ENCODE data around the gene BUB3. TPM values are rescaled to one million over a fixed set of nuclear protein-coding genes. Genes with fewer than 3 reads are reported as not detected.

The BUB3 gene
- total and polyA plus RNA-seq, 2 of the 8 experiments (the other 6 are each of a cell fraction or from before 2014, with no cell fraction given), result 183 to 207 TPM

- FAIRE-seq (no peak), DNase-seq (ENCODE audit: low read depth in 1 of 2, low spot score in 2 of 2) (no peak)
- Histone ChIP-seq H2BK20ac (ENCODE audit: low read length) (no peak overlapping the region), H3K9ac (replicated peaks in 1 of 4; ENCODE audit: extremely low read depth in 1 of 4, low read depth in 3 of 4, low read length in 3 of 4) (no peak overlapping the region), H3K4me3 (ENCODE audit: extremely low read depth in 1 of 4, insufficient read depth in 2 of 4, low read depth in 3 of 4, low read length in 4 of 4) (no peak overlapping the region), H3K18ac (ENCODE audit: extremely low read depth, low read length) (no peak overlapping the region), H3K9me3 (ENCODE audit: insufficient read depth in 2 of 2, low read depth in 1 of 2, low read length in 1 of 2) (no peaks in the 10 kb centered on the region), H3K23ac (ENCODE audit: insufficient read length) (no peak overlapping the region), H4K20me1 (replicated peaks in 1 of 2; ENCODE audit: control insufficient read depth in 1 of 2, insufficient read depth in 2 of 2, low read length in 2 of 2) (peaks cover 5 to 14% of the 10 kb centered on the region in 2 experiments), H3K56ac (replicated peaks; ENCODE audit: insufficient read length, low read depth, low read length) (no peak overlapping the region), H2BK12ac (ENCODE audit: low read depth, low read length) (no peak overlapping the region), H2BK5ac (ENCODE audit: low read depth, low read length) (no peak overlapping the region), H3K4ac (replicated peaks; ENCODE audit: insufficient read length, low read depth, low read length) (no peak overlapping the region), H2BK120ac (replicated peaks; ENCODE audit: low read depth, low read length) (no peak overlapping the region), H3K4me1 (replicated peaks in 1 of 4; ENCODE audit: control insufficient read depth in 3 of 4, insufficient read depth in 4 of 4, low read length in 3 of 4) (no peaks in the 10 kb centered on the region), H3K4me2 (ENCODE audit: insufficient read depth in 1 of 2, low read depth in 2 of 2, low read length in 2 of 2) (no peak overlapping the region), H3K36me3 (ENCODE audit: control insufficient read depth in 2 of 4, insufficient read depth in 4 of 4, low read length in 3 of 4) (peaks cover 16 to 67% (median 42%) of the 10 kb centered on the region in 4 experiments; a peak in 7 of 8 replicates), H2BK15ac (ENCODE audit: low read length) (no peak overlapping the region), H3K23me2 (ENCODE audit: low read depth, low read length) (no peaks in the 10 kb centered on the region), H4K91ac (replicated peaks; ENCODE audit: insufficient read length, low read length) (no peak overlapping the region), H3K79me1 (ENCODE audit: low read depth, low read length) (no peaks in the 10 kb centered on the region), H4K5ac (ENCODE audit: insufficient read length, low read depth, low read length) (no peak overlapping the region), H3K27ac (ENCODE audit: low read depth, low read length) (no peak overlapping the region), H3K27me3 (replicated peaks in 1 of 4; ENCODE audit: control insufficient read depth in 3 of 4, extremely low read depth in 1 of 4, insufficient read depth in 3 of 4, low read length in 3 of 4) (no peaks in the 10 kb centered on the region), H2AK5ac (ENCODE audit: low read depth, low read length) (no peak overlapping the region), H2AFZ (ENCODE audit: low read length) (no peak overlapping the region), H4K8ac (ENCODE audit: extremely low read depth, insufficient read depth, low read length) (no peak overlapping the region), H3K14ac (ENCODE audit: insufficient read length) (no peak overlapping the region), H3K79me2 (ENCODE audit: control insufficient read depth in 1 of 2, insufficient read depth in 2 of 2, low read length in 2 of 2) (peaks cover 0 to 46% of the 10 kb centered on the region in 2 experiments; a peak in 2 of 4 replicates)
- ChIA-PET POLR2A (ENCODE audit: partially characterized antibody) (interaction anchor here (0.7 to 3.2 kb wide), 3 partner anchors 9 to 20 kb away, joined by 4 to 22 read pairs (median 6); partner anchors contain the start of gene BUB3), CTCF (ENCODE audit: partially characterized antibody) (interaction anchor here (0.6 to 3.2 kb wide), 6 partner anchors 9 to 474 kb away, joined by 3 to 13 read pairs (median 3); no protein-coding TSS in a partner anchor)
- 93% methylated on average over 2 of the region's 2 CpGs; no CpG with 5 or more reads in 1 of the 2 experiments for WGBS, 2 experiments (ENCODE audit: extremely low coverage in 1 of 2, insufficient coverage in 1 of 2, insufficient read length in 1 of 2, insufficient replicate concordance in 2 of 2, low coverage in 1 of 2, low lambda C conversion rate in 2 of 2, missing lambda C conversion rate in 1 of 2)
- TF ChIP-seq NANOG (IDR thresholded peaks at IDR 0.05; ENCODE audit: insufficient read depth, low read depth, low read length, poor library complexity, severe bottlenecking) (no peak), SUZ12 (IDR thresholded peaks at IDR 0.05; ENCODE audit: low read length) (no peak), NRF1 (IDR thresholded peaks at IDR 0.05; ENCODE audit: low read depth, low read length) (no peak), EZH2 (IDR thresholded peaks at IDR 0.05; ENCODE audit: low read depth, low read length, severe bottlenecking) (no peak), SP4 (IDR thresholded peaks at IDR 0.05; ENCODE audit: low read length) (no peak), JUND (IDR thresholded peaks at IDR 0.05; ENCODE audit: low read length) (no peak), HDAC6 (IDR thresholded peaks at IDR 0.05; ENCODE audit: low read depth, low read length) (no peak), SAP30 (IDR thresholded peaks at IDR 0.05; ENCODE audit: insufficient read depth, insufficient replicate concordance, low read length) (no peak)
Measured at GRCh38 chr10:123166618-123167017, 12.4 kb downstream of the BUB3 start.

Data from H1 (cell line).